Keratinocyte (primary cell): ENCODE measurements around the gene SLC27A4. TPM values are rescaled to one million over a fixed set of nuclear protein-coding genes. Genes with fewer than 3 reads are reported as not detected.

Source experiments
- DNase-seq: peaks from one replicate; pipeline ENCODE4 v3.0.0-alpha.2; 2011; ENCODE audit warnings: low read depth, missing footprints, low spot score
- FAIRE-seq: peaks from 2 replicates; lab custom pipeline; 2011; peaks lifted over from hg19 to GRCh38; lab: Jason Lieb, UNC
- H2AFZ ChIP-seq: 2 replicates; pipeline ENCODE4 v1.6.0; 2012; ENCODE audit warnings: low read length, control low read depth, inconsistent platforms; ENCODE audit not compliant: control insufficient read depth
- H3K27ac ChIP-seq: 2 replicates; pipeline ENCODE4 v1.5.1; 2011; ENCODE audit warnings: low read length; ENCODE audit not compliant: control insufficient read depth, insufficient read depth
- H3K27me3 ChIP-seq: 3 replicates; pipeline ENCODE4 v1.6.0; 2011; ENCODE audit warnings: low read length; ENCODE audit not compliant: control insufficient read depth, insufficient read depth; ENCODE audit errors: extremely low read depth
- H3K36me3 ChIP-seq, 2 experiments: 2 replicates in 1 of 2; 3 replicates in 1 of 2; pipeline ENCODE4 v1.5.1; 2011; ENCODE audit warnings: low read length in 2 of 2, mild to moderate bottlenecking in 1 of 2; ENCODE audit not compliant: control insufficient read depth in 2 of 2, insufficient read depth in 2 of 2; ENCODE audit errors: extremely low read depth in 1 of 2
- H3K4me1 ChIP-seq: 3 replicates; pipeline ENCODE4 v1.5.1; 2011; ENCODE audit warnings: low read length; ENCODE audit not compliant: control insufficient read depth, insufficient read depth; ENCODE audit errors: extremely low read depth
- H3K4me2 ChIP-seq: 3 replicates; pipeline ENCODE4 v1.6.0; 2011; ENCODE audit warnings: low read depth, low read length; ENCODE audit not compliant: control insufficient read depth, insufficient read depth; ENCODE audit errors: extremely low read depth
- H3K4me3 ChIP-seq, 3 experiments: fragments of 200-600 bp in 1 of 3; sonication (generic) in 1 of 3; 2 replicates in 2 of 3; 3 replicates in 1 of 3; pipeline ENCODE4 v1.5.1; 2011 to 2016; ENCODE audit warnings: low read length in 3 of 3, mild to moderate bottlenecking in 3 of 3, control low read depth in 2 of 3, inconsistent platforms in 1 of 3, low read depth in 1 of 3, mixed read lengths in 1 of 3, mixed run types in 1 of 3, moderate library complexity in 1 of 3; ENCODE audit not compliant: control insufficient read depth in 2 of 3, insufficient read depth in 2 of 3; ENCODE audit errors: extremely low read depth in 1 of 3
- H3K79me2 ChIP-seq: 2 replicates; pipeline ENCODE4 v1.6.0; 2012; ENCODE audit warnings: low read length; ENCODE audit not compliant: control insufficient read depth, insufficient read depth
- H3K9ac ChIP-seq: 3 replicates; pipeline ENCODE4 v1.6.0; 2011; ENCODE audit warnings: low read length; ENCODE audit not compliant: control insufficient read depth, insufficient read depth; ENCODE audit errors: extremely low read depth
- H3K9me1 ChIP-seq: 3 replicates; pipeline ENCODE4 v1.6.0; 2011; ENCODE audit warnings: low read length; ENCODE audit not compliant: control insufficient read depth, insufficient read depth; ENCODE audit errors: extremely low read depth
- H3K9me3 ChIP-seq: 2 replicates; pipeline ENCODE4 v1.5.1; 2012; ENCODE audit warnings: low read depth, low read length; ENCODE audit not compliant: control insufficient read depth
- H4K20me1 ChIP-seq: 3 replicates; pipeline ENCODE4 v1.6.0; 2011; ENCODE audit warnings: low read length; ENCODE audit not compliant: control insufficient read depth, insufficient read depth; ENCODE audit errors: extremely low read depth
- EZH2 ChIP-seq: IDR thresholded peaks from one replicate; pipeline ENCODE4 v1.6.1; 2012; ENCODE audit warnings: inconsistent platforms, mild to moderate bottlenecking, low read length, moderate library complexity
- dilution Hi-C: fragments of 300-500 bp; cut with MboI; formaldehyde crosslinking; loops from one replicate; pipeline ENCODE4 v1.7.0; 2020; ENCODE audit warnings: low sequenced_read_pairs; ENCODE audit not compliant: extremely low pct_ligation_motif_present
- polyA plus RNA-seq, 5 experiments: library from polyadenylated mRNA; depleted of rRNA in 3 of 5; stranded (reverse) in 3 of 5; stranded (forward) in 1 of 5; unstranded in 1 of 5; fragments of >200 nt; gene quantifications; 1 replicate in 1 of 5; 2 replicates in 3 of 5; 3 replicates in 1 of 5; pipeline versions ENCODE4 v1.2.1 to v1.2.3, GENCODE V29; 2011 to 2012; ENCODE audit warnings: missing spikeins in 2 of 5, low read depth in 1 of 5, low replicate concordance in 1 of 5
- TF ChIP-seq, protein P1 (sequence below), 3 experiments: IDR thresholded peaks in 1 of 3; conservative IDR thresholded peaks in 1 of 3; optimal IDR thresholded peaks in 1 of 3; 2 replicates in 2 of 3; 3 replicates in 1 of 3; pipeline versions ENCODE3 to v1.5.1; 2011; ENCODE audit warnings: low read length in 3 of 3, mild to moderate bottlenecking in 3 of 3, moderate library complexity in 2 of 3, control low read depth in 1 of 3, inconsistent platforms in 1 of 3; ENCODE audit not compliant: insufficient read depth in 2 of 3; ENCODE audit errors: extremely low read depth in 1 of 3

The SLC27A4 gene
- polyA plus RNA-seq, 1 donor (not counting 4 experiments of a cell fraction or from before 2014, with no cell fraction given), result 17.3 TPM

DNA sequence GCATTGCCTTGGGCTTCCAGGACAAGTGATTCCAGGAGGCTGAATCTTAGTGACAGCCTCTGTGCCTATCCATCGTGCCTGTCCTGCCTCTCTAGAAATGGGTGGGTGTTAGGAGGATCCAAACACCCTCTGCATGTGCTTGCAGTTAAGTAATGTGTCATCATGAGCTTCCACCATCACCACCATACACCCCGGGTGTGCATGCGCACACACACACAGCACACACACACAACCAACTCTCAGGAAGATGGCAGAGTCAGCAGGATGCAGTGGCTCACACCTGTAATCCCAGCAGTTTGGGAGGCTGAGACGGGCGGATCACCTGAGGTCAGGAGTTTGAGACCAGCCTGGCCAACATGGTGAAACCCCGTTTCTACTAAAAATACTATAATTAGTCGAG lies 57.5 kb downstream of the SLC27A4 start:
- FAIRE-seq, result no peak
- H3K9me1 ChIP-seq, result no peaks in the 10 kb centered on the region
- H3K9me3 ChIP-seq, result no peaks in the 10 kb centered on the region
- peak overlapping the region; percentile 29 for H3K4me2 ChIP-seq
- no peaks in the 10 kb centered on the region for H3K36me3 ChIP-seq
- no peaks in the 10 kb centered on the region for H3K79me2 ChIP-seq
- no peak overlapping the region for H3K4me3 ChIP-seq
- dilution Hi-C loops, result no loop called here
- no peak overlapping the region for H2AFZ ChIP-seq
- no peaks in the 10 kb centered on the region for H4K20me1 ChIP-seq
- peaks cover 7% of the 10 kb centered on the region for H3K4me1 ChIP-seq
- no peak for DNase-seq
- TF ChIP-seq, protein P1, sequence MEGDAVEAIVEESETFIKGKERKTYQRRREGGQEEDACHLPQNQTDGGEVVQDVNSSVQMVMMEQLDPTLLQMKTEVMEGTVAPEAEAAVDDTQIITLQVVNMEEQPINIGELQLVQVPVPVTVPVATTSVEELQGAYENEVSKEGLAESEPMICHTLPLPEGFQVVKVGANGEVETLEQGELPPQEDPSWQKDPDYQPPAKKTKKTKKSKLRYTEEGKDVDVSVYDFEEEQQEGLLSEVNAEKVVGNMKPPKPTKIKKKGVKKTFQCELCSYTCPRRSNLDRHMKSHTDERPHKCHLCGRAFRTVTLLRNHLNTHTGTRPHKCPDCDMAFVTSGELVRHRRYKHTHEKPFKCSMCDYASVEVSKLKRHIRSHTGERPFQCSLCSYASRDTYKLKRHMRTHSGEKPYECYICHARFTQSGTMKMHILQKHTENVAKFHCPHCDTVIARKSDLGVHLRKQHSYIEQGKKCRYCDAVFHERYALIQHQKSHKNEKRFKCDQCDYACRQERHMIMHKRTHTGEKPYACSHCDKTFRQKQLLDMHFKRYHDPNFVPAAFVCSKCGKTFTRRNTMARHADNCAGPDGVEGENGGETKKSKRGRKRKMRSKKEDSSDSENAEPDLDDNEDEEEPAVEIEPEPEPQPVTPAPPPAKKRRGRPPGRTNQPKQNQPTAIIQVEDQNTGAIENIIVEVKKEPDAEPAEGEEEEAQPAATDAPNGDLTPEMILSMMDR (optimal IDR thresholded peaks at IDR 0.05 in 1 of 3, IDR thresholded peaks at IDR 0.05 in 1 of 3, conservative IDR thresholded peaks at IDR 0.05 in 1 of 3; ENCODE audit: extremely low read depth in 1 of 3, insufficient read depth in 2 of 3, low read length in 3 of 3), result no peak
- TF ChIP-seq EZH2, result no peak
- no peak overlapping the region for H3K9ac ChIP-seq
- no peak overlapping the region for H3K27ac ChIP-seq
- peaks cover 16% of the 10 kb centered on the region for H3K27me3 ChIP-seq

DNA sequence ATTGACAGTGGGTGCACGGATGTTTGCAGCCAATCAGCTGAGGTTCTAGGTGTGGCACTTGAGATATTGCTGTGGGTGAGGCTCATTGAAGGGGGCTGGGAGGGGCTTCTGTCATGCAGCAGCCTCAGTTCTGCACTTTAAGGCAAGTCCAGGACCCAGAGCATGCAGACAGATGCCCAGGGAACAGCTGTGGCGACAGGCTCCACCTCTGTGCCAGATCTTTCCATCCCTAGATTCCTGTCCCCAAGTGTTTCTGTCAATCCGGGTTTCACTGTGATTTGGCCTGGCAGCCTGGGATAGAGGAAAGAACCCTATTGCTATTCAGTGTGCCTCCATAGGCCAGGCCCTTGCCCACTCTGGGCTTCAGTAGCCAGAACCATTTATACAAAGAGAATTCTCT lies 59.5 kb downstream of the SLC27A4 start:
- H3K9me3 ChIP-seq, result no peaks in the 10 kb centered on the region
- no peaks in the 10 kb centered on the region for H3K79me2 ChIP-seq
- H4K20me1 ChIP-seq, result no peaks in the 10 kb centered on the region
- no peaks in the 10 kb centered on the region for H3K9me1 ChIP-seq
- no peaks in the 10 kb centered on the region for H3K36me3 ChIP-seq
- no peak overlapping the region for H3K4me3 ChIP-seq
- dilution Hi-C loops, result no loop called here
- FAIRE-seq, result no peak
- no peak for DNase-seq
- peaks cover 16% of the 10 kb centered on the region for H3K27me3 ChIP-seq
- H3K4me1 ChIP-seq, result peaks cover 3% of the 10 kb centered on the region
- H3K27ac ChIP-seq, result no peak overlapping the region
- no peak for TF ChIP-seq EZH2
- TF ChIP-seq, protein P1 (optimal IDR thresholded peaks at IDR 0.05 in 1 of 3, IDR thresholded peaks at IDR 0.05 in 1 of 3, conservative IDR thresholded peaks at IDR 0.05 in 1 of 3; ENCODE audit: extremely low read depth in 1 of 3, insufficient read depth in 2 of 3, low read length in 3 of 3), result no peak
- H3K9ac ChIP-seq, result no peak overlapping the region
- no peak overlapping the region for H3K4me2 ChIP-seq
- no peak overlapping the region for H2AFZ ChIP-seq
